ENCODE measurements around the gene TLX2. TPM values are rescaled to one million over a fixed set of nuclear protein-coding genes. Genes with fewer than 3 reads are reported as not detected.

TLX2 gene
- polyA plus RNA-seq, 1 experiment, result not detected

DNA sequence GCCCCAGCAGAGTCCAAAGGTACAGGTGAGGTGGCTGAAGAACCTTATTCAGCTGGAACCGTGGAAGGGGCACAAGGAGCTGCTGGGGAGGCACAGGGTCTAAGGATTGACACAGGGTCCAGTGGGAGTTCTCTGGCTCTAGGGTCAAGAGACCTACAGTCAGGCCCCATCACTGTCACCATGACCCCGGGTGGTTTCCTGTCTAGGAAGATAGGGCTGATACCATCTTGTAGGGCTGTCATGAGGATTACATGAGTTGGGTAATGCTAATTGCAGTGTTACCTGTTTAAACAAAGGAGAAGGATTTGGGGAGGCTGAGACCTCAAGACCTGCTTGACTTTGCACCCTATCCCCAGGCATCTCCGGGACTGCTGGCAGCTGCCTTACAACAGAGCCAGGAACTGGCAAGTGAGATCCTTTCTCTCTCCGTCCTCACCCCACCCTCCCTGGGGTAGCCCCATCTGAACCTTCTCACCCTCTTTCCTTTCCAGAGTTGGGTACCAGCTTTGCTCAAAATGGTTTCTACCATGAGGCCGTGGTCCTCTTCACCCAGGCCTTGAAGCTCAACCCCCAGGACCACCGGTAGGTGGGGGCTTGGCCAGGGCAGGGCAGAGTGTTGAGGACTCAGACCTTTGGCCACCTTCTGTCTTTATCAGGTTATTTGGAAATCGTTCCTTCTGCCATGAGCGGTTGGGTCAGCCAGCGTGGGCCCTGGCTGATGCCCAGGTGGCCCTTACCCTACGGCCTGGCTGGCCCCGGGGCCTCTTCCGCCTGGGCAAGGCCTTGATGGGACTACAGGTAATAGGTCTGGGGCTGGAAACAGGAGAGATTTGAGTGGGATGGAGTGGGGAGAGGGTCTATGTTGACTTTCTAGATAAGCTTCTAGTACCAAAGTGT, 22.4 kb upstream of the TLX2 start:
- no peak overlapping the region for H3K4me3 ChIP-seq (ENCODE audit: low read depth, low read length)
- no peak for DNase-seq (ENCODE audit: low read depth)
- no peaks in the 10 kb centered on the region for H3K27me3 ChIP-seq (ENCODE audit: control insufficient read depth, insufficient read depth, low read length)
- TF ChIP-seq, protein P1, sequence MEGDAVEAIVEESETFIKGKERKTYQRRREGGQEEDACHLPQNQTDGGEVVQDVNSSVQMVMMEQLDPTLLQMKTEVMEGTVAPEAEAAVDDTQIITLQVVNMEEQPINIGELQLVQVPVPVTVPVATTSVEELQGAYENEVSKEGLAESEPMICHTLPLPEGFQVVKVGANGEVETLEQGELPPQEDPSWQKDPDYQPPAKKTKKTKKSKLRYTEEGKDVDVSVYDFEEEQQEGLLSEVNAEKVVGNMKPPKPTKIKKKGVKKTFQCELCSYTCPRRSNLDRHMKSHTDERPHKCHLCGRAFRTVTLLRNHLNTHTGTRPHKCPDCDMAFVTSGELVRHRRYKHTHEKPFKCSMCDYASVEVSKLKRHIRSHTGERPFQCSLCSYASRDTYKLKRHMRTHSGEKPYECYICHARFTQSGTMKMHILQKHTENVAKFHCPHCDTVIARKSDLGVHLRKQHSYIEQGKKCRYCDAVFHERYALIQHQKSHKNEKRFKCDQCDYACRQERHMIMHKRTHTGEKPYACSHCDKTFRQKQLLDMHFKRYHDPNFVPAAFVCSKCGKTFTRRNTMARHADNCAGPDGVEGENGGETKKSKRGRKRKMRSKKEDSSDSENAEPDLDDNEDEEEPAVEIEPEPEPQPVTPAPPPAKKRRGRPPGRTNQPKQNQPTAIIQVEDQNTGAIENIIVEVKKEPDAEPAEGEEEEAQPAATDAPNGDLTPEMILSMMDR (IDR thresholded peaks at IDR 0.05; ENCODE audit: insufficient read depth, low read depth, low read length), result no peak
- peaks cover 27% of the 10 kb centered on the region for H3K36me3 ChIP-seq (ENCODE audit: control insufficient read depth, insufficient read depth, low read length)
- POLR2A ChIA-PET, result no interaction called here
- CTCF ChIA-PET, result interaction anchor here (1.3 to 1.9 kb wide), 2 partner anchors 9 to 37 kb away, joined by 3 to 5 read pairs; partner anchors contain the start of genes AUP1, CCDC142 and TTC31

- ChIA-PET CTCF (interaction anchor here (1.2 to 1.9 kb wide), 2 partner anchors 10 to 37 kb away, joined by 3 to 5 read pairs; partner anchors contain the start of genes CCDC142 and TTC31), POLR2A (no interaction called here)
- no peak for DNase-seq (ENCODE audit: low read depth)
- TF ChIP-seq, protein P1 (IDR thresholded peaks at IDR 0.05; ENCODE audit: insufficient read depth, low read depth, low read length), result no peak
- Histone ChIP-seq H3K4me3 (ENCODE audit: low read depth, low read length) (no peak overlapping the region), H3K36me3 (ENCODE audit: control insufficient read depth, insufficient read depth, low read length) (peaks cover 27% of the 10 kb centered on the region), H3K27me3 (ENCODE audit: control insufficient read depth, insufficient read depth, low read length) (no peaks in the 10 kb centered on the region; the same call in 1 of the 2 replicates)
Measured at GRCh38 chr2:74493546-74493945, 20.7 kb upstream of the TLX2 start.

- ChIA-PET POLR2A (no interaction called here), CTCF (interaction anchor here (2.0 kb wide), 1 partner anchor 11 kb away, joined by 4 read pairs; the partner anchor contains the start of gene PCGF1)
- Histone ChIP-seq H3K4me3 (ENCODE audit: low read depth, low read length) (no peak overlapping the region), H3K36me3 (ENCODE audit: control insufficient read depth, insufficient read depth, low read length) (peaks cover 22% of the 10 kb centered on the region), H3K27me3 (ENCODE audit: control insufficient read depth, insufficient read depth, low read length) (peaks cover 11% of the 10 kb centered on the region)
- TF ChIP-seq, protein P1 (IDR thresholded peaks at IDR 0.05; ENCODE audit: insufficient read depth, low read depth, low read length), result no peak
- DNase-seq (ENCODE audit: low read depth), result no peak
Measured at GRCh38 chr2:74495440-74495839, 18.8 kb upstream of the TLX2 start.

GRCh38 chr2:74496997-74497776, 17.1 kb upstream of the TLX2 start:
- DNase-seq (ENCODE audit: low read depth), result no peak
- Histone ChIP-seq H3K4me3 (ENCODE audit: low read depth, low read length) (no peak overlapping the region), H3K36me3 (ENCODE audit: control insufficient read depth, insufficient read depth, low read length) (peaks cover 11% of the 10 kb centered on the region), H3K27me3 (ENCODE audit: control insufficient read depth, insufficient read depth, low read length) (peaks cover 11% of the 10 kb centered on the region)
- CTCF ChIA-PET, result interaction anchor here (2.0 kb wide), 1 partner anchor 10 kb away, joined by 4 read pairs; the partner anchor contains the start of gene PCGF1
- TF ChIP-seq, protein P1 (IDR thresholded peaks at IDR 0.05; ENCODE audit: insufficient read depth, low read depth, low read length), result no peak
- POLR2A ChIA-PET, result no interaction called here
